Fibroblast of the aortic adventitia (primary cell): ENCODE measurements around the gene NDUFAF8. TPM values are rescaled to one million over a fixed set of nuclear protein-coding genes. Genes with fewer than 3 reads are reported as not detected.
A peak's percentile ranks its signal among the peaks of the same experiment; 100 is the strongest.

Experiments used
- DNase-seq: peaks from one replicate; pipeline ENCODE4 v3.0.0-alpha.2; 2010; ENCODE audit warnings: low read depth
- H3K4me3 ChIP-seq: 2 replicates; pipeline ENCODE4 v1.5.1; 2011; ENCODE audit warnings: low read depth, mild to moderate bottlenecking, control low read depth, low read length, moderate library complexity
- CTCF ChIP-seq: IDR thresholded peaks from 2 replicates; pipeline ENCODE4 v1.5.1; 2011; ENCODE audit warnings: mild to moderate bottlenecking, low read length, control low read depth, inconsistent platforms; ENCODE audit not compliant: insufficient read depth
- total RNA-seq: library from RNA; depleted of rRNA; stranded (reverse); fragments of >200 nt; gene quantifications from 2 replicates; pipeline ENCODE4 v1.2.3, GENCODE V29; 2012; ENCODE audit warnings: low replicate concordance

Gene NDUFAF8
- total RNA-seq, 1 donor, result 27.4 TPM

GRCh38 chr17:81228834-81229665 is 10.1 kb upstream of the NDUFAF8 start:
- no peak overlapping the region for H3K4me3 ChIP-seq
- no peak for DNase-seq
- TF ChIP-seq CTCF, result no peak

DNA sequence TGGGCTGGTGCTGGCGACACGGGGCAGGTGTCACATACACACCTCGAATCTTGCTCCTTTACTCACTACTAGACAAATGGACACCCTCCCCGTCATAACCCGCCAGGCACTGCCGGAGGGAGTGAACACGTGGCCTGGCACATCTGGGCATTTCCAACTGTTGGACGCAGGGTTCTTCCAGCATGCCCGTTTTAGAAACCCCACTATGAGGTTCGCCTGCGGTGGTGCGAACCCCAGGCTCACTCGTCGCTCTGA is 9.5 kb upstream of the NDUFAF8 start:
- H3K4me3 ChIP-seq, result no peak overlapping the region
- no peak for TF ChIP-seq CTCF
- no peak for DNase-seq

- no peak for DNase-seq
- no peak overlapping the region for H3K4me3 ChIP-seq
- TF ChIP-seq CTCF, result peak; percentile 30
Observed at GRCh38 chr17:81230043-81230820, 8.9 kb upstream of the NDUFAF8 start.

GRCh38 chr17:81231121-81231645 is 7.9 kb upstream of the NDUFAF8 start:
- no peak for TF ChIP-seq CTCF
- no peak for DNase-seq
- H3K4me3 ChIP-seq, result no peak overlapping the region

DNA sequence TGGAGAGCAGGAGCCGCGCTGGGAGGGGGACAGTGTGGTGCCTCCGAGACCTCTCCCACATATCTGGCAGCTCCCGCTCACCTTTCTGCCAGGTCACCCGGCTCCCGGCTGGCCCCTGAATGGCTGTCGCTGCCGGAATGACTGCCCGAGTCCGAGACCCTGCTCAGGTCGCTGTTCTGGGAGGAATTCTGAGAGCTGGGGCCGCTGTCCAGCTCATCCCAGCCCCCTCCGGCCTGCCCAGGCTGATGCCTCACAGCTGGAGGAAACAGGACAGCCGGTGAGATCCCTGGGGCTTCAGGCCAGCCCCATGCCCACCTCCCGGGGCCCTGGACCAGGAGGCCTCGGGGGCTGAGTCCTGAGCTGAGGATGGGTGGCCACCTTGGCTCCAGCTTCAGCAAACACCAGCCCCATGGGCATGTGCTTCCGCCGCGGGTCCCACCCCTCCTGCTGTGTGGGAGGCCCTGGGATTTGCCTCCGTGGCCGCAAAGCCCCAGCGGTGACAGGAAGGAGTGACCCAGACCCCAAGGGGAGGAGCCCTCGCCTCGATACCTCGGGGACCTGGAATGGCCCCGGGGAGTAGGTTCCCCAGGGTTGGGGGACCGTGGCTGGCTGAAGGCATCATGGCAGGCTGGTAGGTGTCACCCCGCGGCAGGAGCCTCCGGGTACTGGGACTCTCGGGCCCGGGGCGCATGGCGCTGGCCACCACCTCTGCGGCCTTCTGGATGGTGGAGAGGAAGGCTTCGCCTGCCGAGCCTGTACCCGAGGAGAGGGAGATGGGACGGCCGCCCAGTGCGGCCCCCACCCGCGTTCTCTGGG is 7.1 kb upstream of the NDUFAF8 start:
- no peak for TF ChIP-seq CTCF
- H3K4me3 ChIP-seq, result no peak overlapping the region
- DNase-seq, result no peak

- no peak for TF ChIP-seq CTCF
- H3K4me3 ChIP-seq, result no peak overlapping the region
- DNase-seq, result no peak
Observed at GRCh38 chr17:81232616-81233241, 6.4 kb upstream of the NDUFAF8 start.
